GM21723 (cell line): Measurements from ENCODE around the gene RNF166.
A peak's percentile ranks its signal among the peaks of the same experiment; 100 is the strongest.

ENCODE experiments used
- ATAC-seq: cut with Tn5 transposase; IDR thresholded peaks from one replicate; pipeline ENCODE4 v1.9.1; 2021; ENCODE audit warnings: mild to moderate bottlenecking, moderate library complexity; ENCODE audit not compliant: unreplicated experiment

RNF166 gene

GRCh38 chr16:88694221-88695087 lies 11.8 kb downstream of the RNF166 start:
- no peak for ATAC-seq

DNA sequence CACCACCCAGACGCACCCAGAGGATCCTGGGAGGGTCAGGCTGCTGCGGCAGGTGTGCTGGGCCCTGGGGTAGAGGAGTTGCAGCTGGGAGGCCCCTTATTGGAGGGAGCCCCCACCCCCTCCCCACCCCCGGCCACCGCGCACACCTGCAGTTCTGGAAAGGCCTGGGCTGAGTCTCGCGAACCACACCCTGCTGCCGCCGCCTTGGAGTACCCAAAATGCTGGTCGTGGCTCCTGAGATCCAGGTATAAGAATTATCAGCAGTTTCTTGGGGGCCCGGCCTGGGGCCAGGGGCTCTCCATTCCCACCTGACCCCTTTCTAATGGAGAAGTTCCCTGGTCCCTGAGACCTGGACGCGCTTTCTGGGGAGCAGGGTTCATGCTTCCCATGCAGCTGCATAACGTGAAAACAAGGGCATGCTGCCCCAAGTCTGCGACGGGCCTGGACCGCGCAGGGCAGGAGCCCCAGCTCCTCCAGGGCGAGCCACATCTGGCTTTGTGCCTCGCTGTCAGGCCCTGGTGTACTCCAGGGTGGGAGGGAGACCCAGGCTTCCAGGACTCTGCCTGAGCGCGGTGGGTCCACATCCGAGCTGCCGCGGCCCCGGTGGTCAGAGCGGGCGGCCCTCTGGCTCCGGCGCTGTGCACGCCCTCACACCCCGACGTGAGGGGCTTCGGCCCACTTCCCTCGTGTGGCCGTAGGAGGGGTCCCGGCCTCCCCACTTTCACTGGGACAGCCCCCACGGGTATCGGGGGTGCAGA lies 12.6 kb downstream of the RNF166 start:
- no peak for ATAC-seq

GRCh38 chr16:88692861-88693260 lies 13.3 kb downstream of the RNF166 start:
- ATAC-seq = no peak

DNA sequence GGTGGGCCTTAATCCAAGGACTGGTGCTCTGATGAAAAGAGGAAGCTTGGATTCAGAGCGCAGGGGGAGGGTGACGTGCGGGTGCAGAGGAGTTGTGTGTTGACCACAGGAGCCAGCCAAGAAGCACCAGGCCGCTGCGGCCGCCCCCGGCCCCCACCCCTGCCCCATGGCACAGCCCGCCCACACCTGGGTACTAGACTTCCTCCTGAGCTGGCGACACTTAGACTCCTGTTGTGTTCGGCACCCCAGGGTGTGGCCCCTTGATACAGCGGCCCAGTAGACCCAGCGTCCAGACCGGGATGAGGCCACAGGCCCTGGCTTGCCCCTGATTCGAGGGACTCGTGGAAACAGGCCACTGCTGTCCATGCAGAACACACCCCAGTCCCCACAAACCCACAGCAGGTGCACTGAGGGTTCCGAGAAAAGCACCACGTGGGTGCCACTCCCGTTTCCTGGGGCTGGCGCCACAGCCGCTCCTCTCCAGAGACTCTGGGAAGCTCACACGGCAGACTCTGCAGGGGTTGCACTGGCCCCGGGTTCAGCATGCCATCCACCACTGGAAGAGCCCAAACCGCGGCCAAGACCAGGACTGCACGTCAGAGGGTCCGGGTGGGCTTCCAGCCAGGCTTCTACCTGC lies 14.2 kb downstream of the RNF166 start:
- no peak for ATAC-seq

DNA sequence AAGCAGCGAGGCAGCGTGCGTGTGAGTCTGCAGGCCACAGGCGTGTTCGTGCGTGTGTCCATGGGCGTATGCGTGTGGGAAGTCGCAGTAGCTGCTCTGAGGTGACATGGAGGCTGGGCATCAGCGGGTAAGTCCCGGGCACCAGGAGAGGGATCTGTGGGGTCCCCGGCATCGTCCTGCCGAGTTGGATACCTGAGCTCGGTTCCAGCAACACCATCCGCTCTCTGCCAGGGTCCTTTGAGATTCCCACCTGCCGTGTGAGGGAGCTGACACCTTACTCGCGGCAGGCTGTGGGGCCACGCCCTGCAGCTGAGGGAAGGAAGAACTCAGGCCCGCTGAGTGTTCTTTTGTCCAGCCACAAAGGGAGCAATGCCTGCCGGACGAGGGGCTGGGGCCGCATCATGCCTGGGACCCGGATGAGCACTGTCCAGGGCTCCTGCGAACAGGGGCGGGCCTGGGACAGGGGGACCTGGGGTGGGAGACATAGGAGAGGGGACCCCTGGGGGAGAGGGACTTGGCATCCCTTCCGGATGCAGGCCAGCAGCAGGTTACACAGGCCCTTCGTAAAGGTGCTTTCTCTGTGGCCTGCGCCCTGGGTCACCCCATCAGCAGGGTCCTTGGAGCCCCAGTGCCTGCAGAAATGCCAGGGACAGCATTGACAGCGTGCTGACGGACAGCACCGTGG lies 14.9 kb downstream of the RNF166 start:
- ATAC-seq = no peak

DNA sequence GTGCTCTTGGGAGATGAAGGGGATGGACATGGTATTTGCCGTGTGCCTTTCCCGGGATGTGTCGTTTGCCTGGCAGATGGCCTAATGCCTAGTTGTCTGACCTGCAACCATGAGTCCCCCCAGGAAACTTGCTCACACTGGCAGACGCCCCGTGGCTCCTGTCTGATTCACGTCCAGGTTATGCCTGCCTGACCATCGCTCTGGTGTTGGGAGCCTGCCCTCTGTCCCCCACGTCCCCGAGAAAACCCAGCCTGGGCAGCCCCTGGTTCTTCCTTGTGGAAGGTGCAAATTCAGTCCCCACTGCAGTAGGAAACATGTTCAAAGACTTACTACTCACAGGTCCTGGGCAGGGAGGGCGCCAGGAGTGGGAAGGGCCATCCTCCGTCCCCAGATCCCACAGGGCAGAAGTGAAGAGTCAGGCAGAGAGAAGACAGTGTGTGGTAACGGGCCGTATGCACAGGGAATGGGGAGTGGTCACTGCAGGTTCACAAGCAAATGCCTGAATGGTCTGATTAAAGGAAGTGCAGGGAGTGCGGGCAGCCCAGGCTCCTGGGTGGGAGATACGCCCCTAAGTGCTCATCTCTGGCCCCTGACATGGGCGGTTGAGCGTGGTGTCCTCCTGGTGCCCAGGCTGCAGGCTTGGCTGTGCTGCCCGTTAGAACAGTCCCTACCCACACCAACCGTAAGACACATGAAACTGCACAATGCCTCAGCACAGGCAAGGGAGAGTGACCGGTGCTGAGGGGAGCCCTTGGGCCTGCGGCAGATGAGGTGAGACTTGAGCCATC lies 15.7 kb downstream of the RNF166 start:
- no peak for ATAC-seq

DNA sequence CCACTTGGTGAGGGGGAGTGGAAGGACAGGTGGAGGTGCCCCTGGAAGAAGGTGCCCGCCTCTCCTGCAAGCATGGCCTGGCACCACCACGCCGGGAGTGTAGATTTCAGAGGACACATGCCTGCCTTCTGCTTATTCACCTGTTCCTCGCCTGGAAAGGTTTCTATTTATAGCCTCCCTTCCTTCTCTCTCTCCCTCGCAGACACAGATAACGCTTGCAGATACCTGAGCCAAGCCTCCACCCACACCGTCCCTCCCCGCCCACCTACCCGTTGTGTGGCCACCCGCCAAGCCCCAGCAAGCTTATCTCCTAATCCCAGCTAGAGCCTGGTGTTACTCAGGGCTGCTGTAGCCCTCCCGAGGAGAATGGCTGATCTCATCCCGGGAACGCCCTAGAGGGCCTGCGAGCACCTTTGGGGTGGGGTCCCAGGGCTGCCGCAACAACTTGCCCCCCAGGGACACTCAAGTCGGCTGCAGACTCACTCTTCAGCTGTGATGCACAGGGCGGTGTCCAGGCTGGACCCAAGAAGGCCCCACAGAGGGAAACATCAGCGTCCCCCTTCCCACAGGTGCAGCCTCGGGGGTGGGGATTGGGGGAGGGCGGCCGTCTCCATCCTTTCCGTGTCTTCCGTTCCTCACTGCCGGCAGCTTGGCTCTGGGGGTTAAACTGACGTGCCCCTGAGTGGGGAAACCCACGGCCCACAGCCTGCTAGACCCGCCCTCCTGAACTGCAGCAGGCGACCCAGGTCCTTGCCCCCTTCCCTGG lies 18.0 kb downstream of the RNF166 start:
- ATAC-seq = no peak

DNA sequence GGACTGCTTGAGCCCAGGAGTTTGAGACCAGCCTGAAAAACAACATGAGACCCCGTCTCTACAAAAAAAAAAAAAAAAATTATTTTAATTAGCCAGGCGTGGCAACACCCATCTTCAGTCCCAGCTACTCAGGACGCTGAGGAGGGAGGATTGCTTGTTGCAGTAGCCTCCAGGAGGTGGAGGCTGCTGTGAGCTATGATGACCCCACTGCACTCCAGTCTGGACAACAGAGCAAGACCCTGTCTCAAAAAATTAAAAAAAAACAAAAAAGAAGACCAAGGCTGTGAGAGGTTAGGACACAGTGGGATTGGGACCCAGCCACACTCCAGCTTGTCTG lies 18.6 kb downstream of the RNF166 start:
- no peak for ATAC-seq

DNA sequence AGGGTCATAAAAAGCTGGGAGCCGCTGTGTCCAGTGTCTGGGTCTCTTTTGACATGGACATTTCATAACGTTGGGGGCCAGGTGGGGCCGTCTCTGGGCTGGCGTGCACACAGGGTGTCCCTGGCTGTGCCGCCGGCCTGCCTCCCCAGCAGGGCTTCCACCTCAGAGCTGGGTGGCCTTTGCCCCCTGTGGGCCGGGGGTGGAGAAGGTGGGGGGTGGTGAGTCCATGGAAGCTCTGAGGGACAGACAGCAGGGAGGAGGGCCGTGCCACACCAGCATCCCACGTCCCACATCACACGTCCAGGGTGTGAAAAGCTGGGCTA lies 19.0 kb downstream of the RNF166 start:
- ATAC-seq = no peak

- peak; percentile 69 for ATAC-seq
Observed at GRCh38 chr16:88686439-88687253, 19.6 kb downstream of the RNF166 start, which contains the start of gene SNAI3. Gene SNAI3 (minus strand): TSS chr16:88686507. CDS start chr16:88686406, 101 bp downstream.

DNA sequence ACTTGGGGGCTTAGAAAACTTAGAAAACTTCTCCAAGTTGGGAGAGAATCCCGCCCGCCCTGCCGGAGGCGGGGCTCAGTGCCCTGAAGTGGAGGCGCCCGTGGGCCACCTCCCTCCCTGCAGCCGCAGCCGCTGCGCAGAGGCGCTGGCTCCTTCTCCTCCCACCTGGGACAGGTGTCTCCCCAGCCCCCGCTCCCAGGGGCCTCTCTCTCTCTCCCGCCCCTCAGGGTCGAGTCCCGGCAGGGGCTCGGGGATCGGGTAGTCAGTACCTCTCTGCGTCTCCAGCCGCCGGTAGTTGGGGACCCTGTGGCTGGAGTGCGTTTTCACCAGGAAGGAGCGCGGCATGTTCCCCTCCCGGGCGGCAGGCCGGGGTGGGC lies 20.2 kb downstream of the RNF166 start:
- peak; percentile 17 for ATAC-seq

GRCh38 chr16:88685156-88686061 lies 20.8 kb downstream of the RNF166 start:
- no peak for ATAC-seq

- no peak for ATAC-seq
Observed at GRCh38 chr16:88684569-88685155, 21.5 kb downstream of the RNF166 start.

- peak; percentile 72 for ATAC-seq
Observed at GRCh38 chr16:88681709-88682451, 24.3 kb downstream of the RNF166 start.

- no peak for ATAC-seq
Observed at GRCh38 chr16:88681084-88681680, 25.0 kb downstream of the RNF166 start.

DNA sequence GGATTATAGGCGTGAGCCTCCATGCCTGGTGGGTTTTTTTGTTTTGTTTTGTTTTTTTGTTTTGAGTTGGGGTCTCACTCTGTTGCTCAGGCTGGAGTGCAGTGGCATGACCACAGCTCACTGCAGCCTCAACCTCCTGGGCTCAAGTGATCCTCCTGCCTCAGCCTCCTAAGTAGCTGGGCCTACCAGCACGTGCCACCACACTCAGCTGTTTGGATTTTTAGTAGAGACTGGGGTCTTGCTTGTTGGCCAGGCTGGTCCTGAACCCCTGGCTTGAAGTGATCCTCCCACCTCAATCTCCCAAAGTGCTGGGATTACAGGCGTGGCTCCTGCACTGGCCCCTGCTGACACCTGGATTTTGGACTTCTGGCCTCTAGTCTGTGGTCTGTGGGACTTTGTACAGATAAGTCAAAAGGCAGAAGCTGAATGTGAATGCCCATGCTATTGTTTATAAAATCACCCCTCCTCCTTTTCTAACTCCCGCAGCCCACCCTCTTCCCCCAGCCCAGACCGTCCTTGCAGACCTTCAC lies 25.6 kb downstream of the RNF166 start:
- no peak for ATAC-seq
